Stimulated activated CD4-positive, alpha-beta T cell treated with anti-CD3 and anti-CD28 coated beads, TNF-alpha, amount 100 ng/mL, for 24 hours (primary cell): Measurements from ENCODE around the gene OXER1.
A peak's percentile ranks its signal among the peaks of the same experiment; 100 is the strongest.
"Not testable (repeated sequence)": the region's sequence is repeated elsewhere in the genome, so short reads cannot be mapped to it uniquely, and the experiment has no call there.

Experiments
- DNase-seq, 3 experiments: peaks; one replicate each; pipeline ENCODE4 v3.0.0-alpha.2; 2020; ENCODE audit warnings: low read depth in 3 of 3

Gene OXER1

DNA sequence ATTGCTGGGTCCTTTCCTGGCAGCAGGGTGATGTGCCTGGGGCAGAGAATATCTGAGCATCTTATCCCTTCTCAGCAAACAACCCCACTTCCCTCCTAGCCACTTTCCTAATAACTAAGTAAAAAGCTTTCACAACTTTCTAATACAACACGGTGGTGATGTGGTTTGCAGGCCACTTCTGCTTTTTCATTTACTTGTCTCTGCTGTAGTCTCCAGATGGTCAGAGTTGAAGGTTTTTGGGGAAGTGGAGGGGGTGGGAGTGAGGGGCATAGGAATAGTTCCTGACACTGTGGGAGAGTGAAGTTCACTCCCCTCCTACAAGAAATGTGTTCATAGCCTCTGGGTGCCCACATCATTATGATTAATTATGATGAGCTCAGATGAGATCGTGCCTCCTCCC is 11.6 kb downstream of the OXER1 start:
- no peak for DNase-seq

DNA sequence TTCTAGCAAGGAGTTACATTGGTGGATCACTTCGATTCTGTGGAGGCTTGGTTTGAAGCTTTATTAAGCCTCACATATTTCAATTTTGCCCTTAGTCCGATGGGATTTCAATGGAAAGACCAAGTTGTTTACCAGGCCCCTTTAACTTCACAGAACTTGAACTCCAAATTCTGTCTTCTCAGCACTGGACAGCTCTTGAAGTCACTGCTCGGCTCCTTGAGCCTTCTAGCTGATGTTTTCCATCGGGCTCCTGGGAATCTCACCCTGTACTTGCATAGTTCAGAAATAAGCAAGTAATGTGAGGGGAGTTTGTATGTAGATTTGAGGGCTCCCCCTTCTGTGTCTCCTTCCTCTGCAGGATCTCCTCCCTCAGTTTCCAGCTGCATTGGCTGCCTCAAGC is 15.1 kb downstream of the OXER1 start:
- no peak for DNase-seq

DNA sequence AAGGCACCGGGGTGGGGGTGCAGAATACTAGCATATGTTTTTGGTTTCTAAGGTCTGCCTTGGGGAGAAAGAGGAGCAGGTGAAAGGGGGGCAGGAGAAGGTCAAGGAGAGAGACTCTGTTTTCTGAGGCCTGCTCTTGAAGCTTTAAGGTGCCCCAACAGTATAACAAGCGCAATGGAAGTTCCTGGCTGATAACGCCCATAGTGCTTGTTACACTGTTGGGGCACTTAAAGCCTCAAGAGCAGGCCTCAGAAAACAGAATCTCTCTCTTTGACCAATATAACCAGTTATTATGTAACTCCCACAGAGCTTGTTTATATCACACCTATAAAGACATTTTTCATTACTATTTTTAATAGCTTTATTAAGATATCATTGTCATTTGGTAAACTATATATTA is 16.5 kb downstream of the OXER1 start:
- no peak for DNase-seq

DNA sequence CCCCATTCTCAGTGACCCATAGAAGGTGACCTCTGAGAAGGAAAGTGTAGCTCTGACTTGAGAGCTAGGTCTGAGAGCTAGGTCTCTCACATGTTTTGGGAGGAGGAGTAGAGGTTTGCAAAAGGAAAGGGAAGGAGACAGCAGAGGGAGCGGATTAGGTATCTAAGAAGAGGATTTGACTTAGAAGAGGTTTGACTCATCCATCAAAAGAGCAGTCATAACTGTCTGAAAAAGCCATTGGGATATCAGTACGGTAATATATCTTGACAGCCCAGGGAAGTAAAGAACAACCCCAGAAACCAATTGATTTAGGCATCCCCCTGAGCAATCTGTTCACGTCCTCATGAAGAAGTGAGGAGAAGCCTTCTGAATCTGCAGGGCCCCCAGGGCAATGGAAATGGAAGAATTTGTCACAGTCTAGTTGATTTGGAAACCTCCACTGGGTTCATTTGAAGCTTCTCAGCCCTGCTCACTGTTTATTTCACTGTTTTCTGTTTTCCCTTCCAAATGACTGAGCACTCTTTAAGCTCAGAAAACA is 19.3 kb downstream of the OXER1 start:
- no peak for DNase-seq

DNA sequence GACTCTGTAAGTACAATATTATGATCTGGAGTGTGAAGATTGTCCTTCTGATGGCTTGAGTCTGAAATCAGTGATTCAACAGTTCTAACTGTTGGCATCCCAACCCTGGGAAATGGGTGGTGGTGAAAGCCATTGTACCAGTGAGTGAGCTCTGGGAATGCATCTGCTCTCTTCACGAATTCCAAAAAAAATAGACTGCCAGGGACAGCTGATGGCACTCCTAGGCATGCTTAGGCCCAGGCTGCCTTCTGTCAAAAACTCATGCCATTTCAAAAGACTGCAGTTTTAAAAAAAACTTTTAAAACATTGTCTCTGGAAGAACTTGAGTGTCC is 20.3 kb downstream of the OXER1 start:
- no peak for DNase-seq

DNA sequence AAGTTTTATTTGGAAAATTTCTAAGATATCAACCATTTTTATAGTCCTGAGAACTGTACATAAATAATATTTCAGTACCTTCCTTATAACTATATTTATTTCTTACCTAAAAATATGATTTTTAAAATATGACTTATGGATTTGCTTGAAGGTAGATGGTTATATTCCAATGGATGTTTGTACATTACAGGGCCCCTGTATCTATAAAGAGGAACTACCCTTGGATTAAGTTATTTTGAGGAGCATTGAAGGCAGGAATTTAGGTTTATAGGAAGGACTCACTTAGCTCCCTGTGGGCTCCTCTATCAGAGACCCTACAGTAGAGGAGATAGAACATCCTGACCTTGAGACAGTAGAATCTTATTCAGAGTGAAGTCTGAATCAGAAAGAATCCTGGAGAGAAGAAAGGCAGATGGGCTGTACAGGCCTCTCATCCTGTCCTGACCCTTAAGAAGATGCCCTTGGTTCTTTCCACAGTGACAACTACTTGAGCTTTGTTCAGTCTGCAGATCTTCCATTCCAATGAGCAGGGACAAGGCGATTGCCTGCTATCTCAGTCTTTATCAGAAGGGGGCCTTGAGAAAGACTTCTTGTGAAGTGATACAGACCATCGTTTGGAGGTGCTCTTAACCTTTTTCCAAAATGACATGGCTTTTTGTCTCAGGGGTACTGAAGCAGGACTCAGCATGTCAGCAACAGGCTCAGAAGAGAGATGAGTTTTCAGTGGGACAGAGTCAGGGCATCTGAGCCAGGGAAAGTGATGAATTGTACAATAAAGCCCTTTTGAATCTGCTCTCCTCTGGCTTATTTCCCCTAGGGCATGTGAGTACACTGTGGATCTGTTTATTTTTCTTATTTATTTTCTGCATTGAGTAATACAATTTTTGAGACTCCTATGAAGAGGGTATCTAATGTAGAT is 20.9 kb downstream of the OXER1 start:
- no peak for DNase-seq

DNA sequence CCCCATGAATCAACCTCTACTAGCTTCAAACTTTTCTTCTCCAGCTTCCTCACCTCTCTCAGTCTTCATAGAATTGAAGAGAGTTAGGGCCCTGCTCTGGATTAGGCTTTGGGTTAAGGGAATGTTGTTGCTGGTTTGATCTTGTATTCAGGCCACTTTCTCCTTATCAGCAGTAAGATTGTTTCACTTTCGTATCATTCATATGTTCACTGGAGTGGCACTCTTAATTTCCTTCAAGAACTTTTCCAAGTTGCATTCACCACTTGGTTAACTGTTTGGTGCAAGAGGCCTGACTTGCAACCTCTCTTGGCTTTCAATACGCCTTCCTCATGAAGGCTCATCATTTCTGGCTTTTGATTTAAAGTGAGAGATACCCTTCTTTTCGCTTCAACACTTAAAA is 22.8 kb downstream of the OXER1 start:
- no peak for DNase-seq

DNA sequence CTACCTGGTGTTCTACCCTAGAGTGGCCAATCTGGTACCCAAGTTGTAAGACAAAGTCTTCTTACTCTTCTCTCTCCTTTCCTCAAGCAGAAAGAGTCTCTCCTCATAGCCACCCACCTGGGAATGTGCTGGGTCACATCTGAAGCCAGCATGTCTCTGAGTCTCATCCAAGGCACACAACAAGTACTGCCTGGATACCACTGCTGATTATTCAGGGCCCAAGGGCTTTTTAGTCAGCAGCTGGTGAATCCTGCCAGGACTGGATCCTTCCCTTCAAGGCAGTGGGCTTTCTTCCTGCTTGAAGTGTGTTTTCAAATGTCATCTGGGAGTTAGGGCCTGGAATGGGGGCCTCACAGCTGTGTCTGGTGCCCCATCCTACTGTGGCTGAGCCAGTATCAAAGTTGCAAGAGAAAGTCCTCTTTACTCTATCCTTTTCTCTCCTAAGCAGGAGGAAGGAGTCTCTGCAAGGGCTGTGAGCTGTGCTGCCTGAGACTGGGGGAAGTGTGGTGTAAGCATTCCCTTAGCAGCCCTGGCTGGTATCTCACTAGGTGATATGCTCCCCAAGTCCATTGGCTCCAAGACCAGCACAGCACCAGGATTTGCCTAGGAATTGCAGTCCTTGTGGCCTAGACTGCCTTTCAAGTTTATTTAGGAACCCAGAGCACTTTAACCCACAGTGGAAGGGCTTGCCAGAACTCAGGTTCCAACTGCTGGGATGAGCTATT is 27.2 kb downstream of the OXER1 start:
- no peak for DNase-seq

DNA sequence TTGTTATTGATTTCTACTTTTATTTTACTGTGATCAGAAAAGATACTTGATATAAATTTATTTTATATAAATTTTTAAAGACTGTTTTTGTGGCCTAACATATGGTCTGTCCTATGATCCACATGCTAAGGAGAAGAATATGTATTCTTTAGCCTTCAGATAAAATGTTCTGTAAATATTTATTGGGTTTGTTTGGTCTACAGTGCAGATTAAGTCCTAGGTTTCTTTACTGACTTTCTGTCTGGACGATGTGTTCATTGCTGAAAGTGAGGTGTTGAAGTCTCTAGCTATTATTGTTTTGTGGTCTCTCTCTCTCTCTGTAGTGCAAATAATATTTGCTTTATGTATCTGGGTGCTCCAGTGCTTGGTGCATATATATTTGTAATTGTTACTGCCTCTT is 30.1 kb downstream of the OXER1 start:
- no peak for DNase-seq

DNA sequence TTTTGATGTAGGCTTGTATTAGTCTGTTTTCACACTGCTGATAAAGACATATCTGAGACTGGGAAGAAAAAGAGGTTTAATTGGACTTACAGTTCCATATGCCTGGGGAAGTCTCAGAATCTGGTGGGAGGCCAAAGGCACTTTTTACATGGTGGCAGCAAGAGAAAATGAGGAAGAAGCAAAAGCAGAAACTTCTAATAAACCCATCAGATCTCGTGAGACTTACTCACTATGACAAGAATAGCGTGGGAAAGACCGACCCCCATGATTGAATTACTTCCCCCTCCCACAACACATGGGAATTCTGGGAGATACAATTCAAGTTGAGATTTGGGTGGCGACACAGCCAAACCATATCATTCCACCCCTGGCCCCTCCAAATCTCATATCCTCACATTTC is 32.6 kb downstream of the OXER1 start:
- DNase-seq: not testable (repeated sequence)

DNA sequence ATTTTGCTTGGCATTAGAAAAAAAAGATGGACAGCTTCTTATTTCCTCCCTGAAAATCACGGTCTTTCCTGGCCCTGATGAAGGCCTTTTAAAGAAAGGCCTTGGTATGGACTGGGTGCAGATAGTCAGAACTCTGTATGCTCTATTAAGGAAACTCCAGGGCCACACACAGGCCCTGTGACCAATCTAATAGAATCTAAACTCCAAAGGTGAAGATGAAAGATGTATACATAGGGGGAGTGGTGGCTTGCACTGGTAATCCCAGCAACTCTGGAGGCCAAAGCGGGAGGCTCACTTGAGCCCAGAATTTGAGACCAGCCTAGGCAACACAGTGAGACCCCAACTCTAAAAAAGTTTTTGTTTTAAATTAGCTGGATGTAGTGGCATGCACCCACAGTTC is 37.3 kb downstream of the OXER1 start:
- DNase-seq: no peak

DNA sequence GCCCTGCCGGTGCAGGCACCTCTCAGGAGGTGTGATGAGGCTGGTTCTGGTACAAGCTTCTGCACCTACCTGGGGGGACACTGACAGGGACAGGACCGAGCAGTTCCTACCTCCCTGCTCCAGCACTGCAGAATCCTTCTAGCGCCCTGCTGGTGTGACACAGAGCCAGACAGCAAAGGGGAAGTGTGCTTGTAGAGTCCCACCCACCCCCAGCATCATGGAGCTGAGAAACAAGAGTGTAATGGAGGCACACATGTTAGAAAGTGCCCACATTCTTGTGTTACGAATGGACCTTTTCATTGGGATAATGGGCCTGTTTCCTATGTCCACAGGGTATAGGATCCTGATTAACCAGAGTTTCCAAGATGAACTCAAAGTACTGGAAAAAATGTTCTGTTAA is 38.3 kb downstream of the OXER1 start:
- no peak for DNase-seq

DNA sequence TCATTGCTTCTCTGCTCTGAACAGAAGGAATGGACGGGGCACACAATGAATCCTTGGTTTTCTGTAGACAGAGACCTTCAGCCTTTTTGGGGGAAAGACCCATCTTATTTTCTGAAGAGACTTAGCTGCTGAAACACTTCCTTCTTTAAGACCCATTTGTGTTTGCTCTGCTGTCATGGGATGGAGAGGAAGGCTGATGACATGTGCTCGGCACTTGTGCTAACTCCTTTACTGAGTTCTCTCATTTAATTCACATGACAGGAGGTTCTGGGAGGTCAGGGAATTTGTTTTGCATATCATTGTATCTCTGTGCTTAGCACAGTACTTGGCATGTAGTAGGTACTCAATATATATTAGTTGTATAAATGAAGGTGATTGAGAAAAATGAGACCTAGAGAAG is 39.0 kb downstream of the OXER1 start:
- DNase-seq: no peak

DNA sequence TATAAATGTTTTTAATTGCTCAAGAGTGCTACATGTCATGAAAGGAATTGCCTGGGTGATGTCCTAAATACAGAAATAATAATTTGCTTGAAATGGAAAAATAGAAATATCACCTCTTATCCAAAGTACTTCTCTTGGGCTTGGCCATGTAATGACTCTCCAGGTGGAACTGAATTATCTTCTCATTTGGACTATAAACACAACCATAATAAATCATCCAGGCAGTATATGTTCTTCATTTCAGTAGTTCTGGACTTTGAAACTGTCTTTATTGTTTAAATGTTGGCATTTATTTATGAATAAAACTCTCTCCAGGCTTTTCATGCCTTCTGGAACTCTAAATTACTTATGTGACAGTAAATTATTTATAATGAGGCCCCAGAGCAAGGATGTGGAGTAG is 40.5 kb downstream of the OXER1 start:
- no peak for DNase-seq

DNA sequence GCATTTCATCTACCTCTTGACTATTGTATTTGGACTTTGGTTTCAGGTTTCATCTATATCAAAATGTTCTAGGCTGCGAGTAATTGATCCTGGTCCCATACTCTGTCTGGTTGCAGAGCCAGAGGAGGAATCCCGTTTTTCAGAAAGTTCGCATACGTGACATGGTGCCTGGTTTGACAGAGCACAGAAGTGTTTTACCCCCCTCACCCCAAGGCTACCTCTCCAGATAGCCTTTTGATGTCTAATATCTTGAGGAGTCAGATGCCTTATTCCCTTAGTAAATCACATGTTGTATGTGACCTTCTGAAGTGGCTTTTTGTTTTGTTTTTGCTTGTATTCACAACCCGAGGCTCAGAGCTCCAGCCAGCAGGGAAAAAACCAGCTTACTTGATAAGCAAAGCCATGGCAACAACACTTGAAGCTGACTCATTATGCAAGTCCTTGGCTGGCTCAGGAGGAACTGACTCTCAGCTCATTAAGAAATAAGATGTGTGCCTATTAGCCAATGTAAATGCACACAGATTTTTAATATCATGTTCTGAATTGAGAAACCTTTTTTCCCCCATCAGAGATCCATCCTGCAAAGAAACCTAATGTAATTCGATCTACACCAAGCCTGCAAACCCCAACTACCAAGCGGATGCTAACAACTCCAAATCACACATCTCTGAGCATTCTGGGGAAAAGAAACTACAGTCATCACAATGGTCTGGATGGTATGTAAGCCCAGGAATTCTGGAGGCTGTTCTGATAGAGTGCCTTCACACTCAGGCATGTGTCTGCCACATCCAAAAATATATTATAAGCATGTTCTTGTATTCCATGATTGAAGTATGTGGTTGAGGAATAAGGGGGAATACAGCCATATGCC is 41.4 kb downstream of the OXER1 start:
- peak in 1 of 3 experiments; percentile 9 for DNase-seq

DNA sequence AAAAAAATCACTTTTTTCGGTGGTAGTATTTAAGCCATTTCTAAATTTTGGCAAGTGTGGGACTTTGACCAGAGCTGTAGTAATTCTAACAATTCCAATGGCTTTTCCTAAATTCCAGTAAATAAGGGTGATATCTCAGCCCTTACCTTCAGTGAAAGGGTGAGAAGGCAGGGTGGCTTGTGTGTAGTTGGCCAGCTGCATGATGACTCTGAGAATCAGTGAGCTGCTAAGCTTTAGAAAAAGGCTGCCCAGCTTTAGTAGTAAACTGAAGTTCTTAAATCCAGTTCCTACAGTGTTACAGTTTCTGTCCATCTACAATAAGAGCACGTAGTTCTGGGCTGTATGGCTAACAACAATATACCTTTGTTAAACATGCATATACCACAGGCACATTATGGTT is 42.0 kb downstream of the OXER1 start:
- no peak for DNase-seq

DNA sequence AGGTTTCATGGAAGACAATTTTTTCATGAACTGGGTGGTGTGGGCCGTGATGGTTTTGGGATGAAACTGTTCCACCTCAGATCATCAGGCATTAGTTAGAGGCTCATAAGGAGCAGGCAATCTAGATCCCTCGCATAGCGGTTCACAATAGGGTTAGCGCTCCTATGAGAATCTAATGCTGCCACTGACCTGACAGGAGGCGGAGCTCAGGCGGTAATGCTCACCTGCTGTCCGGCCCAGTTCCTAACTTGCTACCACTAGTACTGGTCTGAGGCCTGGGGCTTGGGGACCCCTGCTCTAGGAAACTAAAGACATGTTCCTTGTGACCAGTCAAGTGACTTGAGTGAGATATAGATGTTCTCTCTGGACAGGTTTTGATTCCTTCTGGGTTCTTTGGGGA is 49.2 kb downstream of the OXER1 start:
- no peak for DNase-seq

DNA sequence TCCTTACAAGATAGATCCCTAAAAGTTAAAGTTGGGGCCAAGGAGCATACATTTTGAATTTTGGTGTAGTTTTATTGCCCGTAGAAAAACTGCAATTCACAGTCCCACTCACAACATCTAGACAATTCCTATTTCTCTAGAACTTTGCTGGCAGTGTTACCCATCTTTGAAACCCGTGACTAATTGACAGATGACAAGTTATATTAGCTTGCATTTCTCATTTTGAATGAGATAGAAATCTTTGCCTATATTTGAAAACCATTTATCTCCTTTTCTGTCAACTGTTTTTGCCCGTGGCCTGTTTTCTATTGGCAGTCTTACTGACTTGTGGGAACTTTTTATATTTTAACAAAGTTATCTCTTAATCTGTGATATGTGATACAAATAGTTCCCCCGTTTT is 50.0 kb downstream of the OXER1 start:
- no peak for DNase-seq

DNA sequence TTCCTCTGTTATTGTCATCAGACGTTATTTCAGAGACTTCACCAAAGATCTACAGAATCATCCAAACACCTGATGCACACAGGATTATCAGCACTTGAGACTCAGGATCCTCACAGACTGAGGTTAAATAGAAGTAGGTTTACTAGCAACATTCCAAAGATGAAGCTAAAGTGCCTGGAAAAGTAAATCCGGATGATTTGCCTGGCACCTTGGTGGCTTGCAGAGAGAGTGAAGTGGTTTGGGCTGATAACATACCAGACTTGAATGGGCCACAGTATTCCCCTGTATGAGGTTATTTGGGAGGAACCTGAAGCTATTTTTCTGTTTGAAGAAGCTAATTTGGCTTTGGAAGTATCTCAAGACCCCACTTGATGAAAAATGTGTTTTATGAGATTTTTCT is 51.0 kb downstream of the OXER1 start:
- DNase-seq: no peak
